Measurements from ENCODE around the gene RSRC2. TPM values are rescaled to one million over a fixed set of nuclear protein-coding genes. Genes with fewer than 3 reads are reported as not detected.
"Not testable (repeated sequence)": the region's sequence is repeated elsewhere in the genome, so short reads cannot be mapped to it uniquely, and the experiment has no call there.

RSRC2 gene
- total and polyA plus RNA-seq, 9 donors = 62.1 to 124 (median 108) TPM

- no peak for DNase-seq
- Histone ChIP-seq H3K27me3 (ENCODE audit: control insufficient read depth, insufficient read depth, low read length) (no peaks in the 10 kb centered on the region), H3K4me1 (ENCODE audit: control insufficient read depth, insufficient read depth, low read length) (no peaks in the 10 kb centered on the region), H3K9me3 (replicated peaks; ENCODE audit: control insufficient read depth, low read depth, low read length) (no peaks in the 10 kb centered on the region), H3K36me3 (ENCODE audit: control insufficient read depth, insufficient read depth, low read length) (peaks cover 40% of the 10 kb centered on the region), H3K4me3 (ENCODE audit: low read length) (no peak overlapping the region), H3K27ac (ENCODE audit: low read length) (no peak overlapping the region)
- WGBS (ENCODE audit: insufficient coverage) = 85% methylated on average over 18 of the region's 19 CpGs
Observed at GRCh38 chr12:122473543-122474323, 53.0 kb downstream of the RSRC2 start.

- peak; percentile 79 for DNase-seq
- Histone ChIP-seq H3K4me1 (ENCODE audit: control insufficient read depth, insufficient read depth, low read length) (no peaks in the 10 kb centered on the region), H3K27me3 (ENCODE audit: control insufficient read depth, insufficient read depth, low read length) (no peaks in the 10 kb centered on the region), H3K27ac (ENCODE audit: low read length) (no peak overlapping the region), H3K9me3 (replicated peaks; ENCODE audit: control insufficient read depth, low read depth, low read length) (no peaks in the 10 kb centered on the region), H3K4me3 (ENCODE audit: low read length) (no peak overlapping the region), H3K36me3 (ENCODE audit: control insufficient read depth, insufficient read depth, low read length) (peaks cover 32% of the 10 kb centered on the region)
- no CpG with 5 or more reads among the region's 3 CpGs for WGBS (ENCODE audit: insufficient coverage)
Observed at GRCh38 chr12:122471324-122472226, 55.2 kb downstream of the RSRC2 start.

GRCh38 chr12:122470576-122470975 is 56.2 kb downstream of the RSRC2 start:
- not testable (repeated sequence) for DNase-seq; H3K27ac ChIP-seq (ENCODE audit: low read length)
- 80% methylated on average over 1 of the region's 7 CpGs for WGBS (ENCODE audit: insufficient coverage)

GRCh38 chr12:122469856-122470255 is 56.9 kb downstream of the RSRC2 start:
- H3K4me3 ChIP-seq (ENCODE audit: low read length); DNase-seq; H3K4me1 ChIP-seq (ENCODE audit: control insufficient read depth, insufficient read depth, low read length); H3K27ac ChIP-seq (ENCODE audit: low read length); H3K27me3 ChIP-seq (ENCODE audit: control insufficient read depth, insufficient read depth, low read length); H3K9me3 ChIP-seq (replicated peaks; ENCODE audit: control insufficient read depth, low read depth, low read length): not testable (repeated sequence)
- peaks cover 18% of the 10 kb centered on the region for H3K36me3 ChIP-seq (ENCODE audit: control insufficient read depth, insufficient read depth, low read length)
- 85% methylated on average over 5 of the region's 6 CpGs for WGBS (ENCODE audit: insufficient coverage)

More at GRCh38 chr12:122470576-122470975, 56.2 kb downstream of the RSRC2 start:
- peaks cover 22% of the 10 kb centered on the region for H3K36me3 ChIP-seq (ENCODE audit: control insufficient read depth, insufficient read depth, low read length)
- H3K9me3 ChIP-seq (replicated peaks; ENCODE audit: control insufficient read depth, low read depth, low read length); H3K27me3 ChIP-seq (ENCODE audit: control insufficient read depth, insufficient read depth, low read length); H3K4me1 ChIP-seq (ENCODE audit: control insufficient read depth, insufficient read depth, low read length); H3K4me3 ChIP-seq (ENCODE audit: low read length): not testable (repeated sequence)

- WGBS (ENCODE audit: insufficient coverage) = 81% methylated on average over 3 of the region's 4 CpGs
- Histone ChIP-seq H3K36me3 (ENCODE audit: control insufficient read depth, insufficient read depth, low read length) (peaks cover 4% of the 10 kb centered on the region), H3K27me3 (ENCODE audit: control insufficient read depth, insufficient read depth, low read length) (no peaks in the 10 kb centered on the region), H3K4me3 (ENCODE audit: low read length) (no peak overlapping the region), H3K4me1 (ENCODE audit: control insufficient read depth, insufficient read depth, low read length) (no peaks in the 10 kb centered on the region), H3K27ac (ENCODE audit: low read length) (no peak overlapping the region), H3K9me3 (replicated peaks; ENCODE audit: control insufficient read depth, low read depth, low read length) (no peaks in the 10 kb centered on the region)
- no peak for DNase-seq
Observed at GRCh38 chr12:122467983-122468382, 58.8 kb downstream of the RSRC2 start.

- not testable (repeated sequence) for H3K9me3 ChIP-seq (replicated peaks; ENCODE audit: control insufficient read depth, low read depth, low read length); H3K27me3 ChIP-seq (ENCODE audit: control insufficient read depth, insufficient read depth, low read length); H3K36me3 ChIP-seq (ENCODE audit: control insufficient read depth, insufficient read depth, low read length); H3K4me1 ChIP-seq (ENCODE audit: control insufficient read depth, insufficient read depth, low read length); H3K4me3 ChIP-seq (ENCODE audit: low read length)
- peak; percentile 59 for DNase-seq
- peak overlapping the region; percentile 59 for H3K27ac ChIP-seq (ENCODE audit: low read length)
- WGBS (ENCODE audit: insufficient coverage) = no CpG with 5 or more reads among the region's 17 CpGs
Observed at GRCh38 chr12:122464317-122465042, 62.3 kb downstream of the RSRC2 start.

GRCh38 chr12:122460641-122461040 is 66.1 kb downstream of the RSRC2 start:
- DNase-seq = no peak
- no peak overlapping the region for H3K27ac ChIP-seq (ENCODE audit: low read length)
- no peaks in the 10 kb centered on the region for H3K4me1 ChIP-seq (ENCODE audit: control insufficient read depth, insufficient read depth, low read length)
- 50% methylated on average over 2 of the region's 2 CpGs for WGBS (ENCODE audit: insufficient coverage)
- H3K27me3 ChIP-seq (ENCODE audit: control insufficient read depth, insufficient read depth, low read length) = no peaks in the 10 kb centered on the region
- H3K9me3 ChIP-seq (replicated peaks; ENCODE audit: control insufficient read depth, low read depth, low read length) = no peaks in the 10 kb centered on the region
- no peaks in the 10 kb centered on the region for H3K36me3 ChIP-seq (ENCODE audit: control insufficient read depth, insufficient read depth, low read length)
- no peak overlapping the region for H3K4me3 ChIP-seq (ENCODE audit: low read length)

GRCh38 chr12:122460061-122460460 is 66.7 kb downstream of the RSRC2 start:
- no peak for DNase-seq
- 84% methylated on average over 3 of the region's 7 CpGs for WGBS (ENCODE audit: insufficient coverage)
- Histone ChIP-seq H3K36me3 (ENCODE audit: control insufficient read depth, insufficient read depth, low read length) (no peaks in the 10 kb centered on the region), H3K9me3 (replicated peaks; ENCODE audit: control insufficient read depth, low read depth, low read length) (no peaks in the 10 kb centered on the region), H3K27ac (ENCODE audit: low read length) (no peak overlapping the region), H3K4me3 (ENCODE audit: low read length) (no peak overlapping the region), H3K4me1 (ENCODE audit: control insufficient read depth, insufficient read depth, low read length) (no peaks in the 10 kb centered on the region), H3K27me3 (ENCODE audit: control insufficient read depth, insufficient read depth, low read length) (no peaks in the 10 kb centered on the region)

- no CpG with 5 or more reads among the region's 2 CpGs for WGBS (ENCODE audit: insufficient coverage)
- Histone ChIP-seq H3K4me1 (ENCODE audit: control insufficient read depth, insufficient read depth, low read length) (no peaks in the 10 kb centered on the region), H3K36me3 (ENCODE audit: control insufficient read depth, insufficient read depth, low read length) (no peaks in the 10 kb centered on the region), H3K27ac (ENCODE audit: low read length) (no peak overlapping the region), H3K4me3 (ENCODE audit: low read length) (no peak overlapping the region), H3K9me3 (replicated peaks; ENCODE audit: control insufficient read depth, low read depth, low read length) (no peaks in the 10 kb centered on the region), H3K27me3 (ENCODE audit: control insufficient read depth, insufficient read depth, low read length) (no peaks in the 10 kb centered on the region)
- no peak for DNase-seq
Observed at GRCh38 chr12:122459211-122459610, 67.5 kb downstream of the RSRC2 start.

Measured in muscle of leg (tissue), 11 donors.